Tibial nerve (tissue), 4 donors: ENCODE data around the gene AGRP. TPM values are rescaled to one million over a fixed set of nuclear protein-coding genes. Genes with fewer than 3 reads are reported as not detected.

Experiments used
- DNase-seq, 2 donors: peaks; one replicate each; pipeline ENCODE4 v3.0.0-alpha.2; 2019; ENCODE audit warnings: low spot score in 2 of 2
- H3K27ac ChIP-seq, 4 donors: fragments of 200-600 bp; sonication (generic) in 3 of 4; one replicate each; pipeline ENCODE4 v1.5.1; 2017 to 2019; ENCODE audit warnings: mild to moderate bottlenecking in 1 of 4
- H3K27me3 ChIP-seq, 2 donors: fragments of 200-600 bp; sonication (generic) in 1 of 2; one replicate each; pipeline versions ENCODE4 v1.5.1 to v1.6.0; 2017 to 2019
- H3K36me3 ChIP-seq, 3 donors: fragments of 200-600 bp; sonication (generic); one replicate each; pipeline ENCODE4 v1.5.1; 2018 to 2019
- H3K4me1 ChIP-seq, 4 donors: fragments of 200-600 bp; sonication (generic) in 3 of 4; one replicate each; pipeline ENCODE4 v1.5.1; 2017 to 2019
- H3K4me3 ChIP-seq, 4 donors: fragments of 200-600 bp; sonication (generic) in 3 of 4; one replicate each; pipeline ENCODE4 v1.5.1; 2017 to 2019; ENCODE audit warnings: mild to moderate bottlenecking in 1 of 4, moderate library complexity in 1 of 4
- H3K9me3 ChIP-seq, 4 donors: fragments of 200-600 bp; sonication (generic) in 3 of 4; one replicate each; pipeline ENCODE4 v1.5.1; 2017 to 2019
- CTCF ChIP-seq, 5 experiments: fragments of 200-600 bp in 3 of 5; fragments of 450-650 bp in 2 of 5; sonication (generic) in 3 of 5; IDR thresholded peaks; one replicate each; pipeline ENCODE4 v1.5.1; 2016 to 2019; ENCODE audit warnings: antibody characterized with exemption in 5 of 5, mild to moderate bottlenecking in 3 of 5, moderate library complexity in 2 of 5
- EP300 ChIP-seq, 2 donors: sonication (generic); formaldehyde crosslinking; IDR thresholded peaks; one replicate each; pipeline ENCODE4 v1.6.1; 2017; ENCODE audit warnings: antibody characterized with exemption in 2 of 2, mild to moderate bottlenecking in 1 of 2
- POLR2A ChIP-seq, 2 donors: fragments of 450-650 bp; IDR thresholded peaks; one replicate each; pipeline ENCODE4 v1.6.1; 2017; ENCODE audit warnings: antibody characterized with exemption in 2 of 2, mild to moderate bottlenecking in 2 of 2, moderate library complexity in 2 of 2
- WGBS, 2 donors: methylation state at CpG; one replicate each; pipeline ENCODE4 v1.1.5; 2018; 5-methylcytosine and 5-hydroxymethylcytosine counted together
- total RNA-seq, 4 donors: library from RNA; depleted of rRNA; stranded (reverse); fragments of >200 nt; gene quantifications; one replicate each; pipeline ENCODE4 v1.1.0, GENCODE V29; 2016

Gene AGRP
- total RNA-seq, 4 donors from 2014 or later, result not detected

- Histone ChIP-seq H3K4me3 (no peak overlapping the region), H3K36me3 (peaks cover 0 to 19% (median 0%) of the 10 kb centered on the region in 3 donors), H3K27me3 (no peaks in the 10 kb centered on the region), H3K9me3 (no peaks in the 10 kb centered on the region), H3K27ac (no peak overlapping the region), H3K4me1 (peaks cover 0 to 28% (median 15%) of the 10 kb centered on the region in 4 donors)
- WGBS, 2 donors, result 62 to 64% methylated on average over 3 of the region's 3 CpGs
- no peak for TF ChIP-seq POLR2A (IDR thresholded peaks at IDR 0.05)
- no peak for TF ChIP-seq CTCF (IDR thresholded peaks at IDR 0.05)
- no peak for TF ChIP-seq EP300 (IDR thresholded peaks at IDR 0.05)
- no peak for DNase-seq
Observed at GRCh38 chr16:67486805-67487204, 3.5 kb upstream of the AGRP start.

GRCh38 chr16:67483731-67484525, 581 bp upstream of the AGRP start:
- Histone ChIP-seq H3K4me1 (peaks cover 0 to 42% (median 22%) of the 10 kb centered on the region in 4 donors), H3K4me3 (no peak overlapping the region), H3K27ac (peak overlapping the region in 1 of 4 donors; percentile 91), H3K27me3 (no peaks in the 10 kb centered on the region), H3K36me3 (peaks cover 0 to 19% (median 0%) of the 10 kb centered on the region in 3 donors), H3K9me3 (no peaks in the 10 kb centered on the region)
- TF ChIP-seq POLR2A (IDR thresholded peaks at IDR 0.05), result no peak
- WGBS, 2 donors, result 82 to 83% methylated on average over 12 of the region's 12 CpGs
- DNase-seq, result no peak

GRCh38 chr16:67482233-67482924, 968 bp downstream of the AGRP start:
- H3K4me1 ChIP-seq, result peaks cover 0 to 50% (median 23%) of the 10 kb centered on the region in 4 donors
- H3K27ac ChIP-seq, result peak overlapping the region in 3 of 4 donors; percentile 88 to 94 (median 91)
- H3K27me3 ChIP-seq, result no peaks in the 10 kb centered on the region
- H3K9me3 ChIP-seq, result no peaks in the 10 kb centered on the region
- 70 to 78% methylated on average over 23 to 25 of the region's 25 CpGs for WGBS, 2 donors
- TF ChIP-seq EP300 (IDR thresholded peaks at IDR 0.05) (no peak), POLR2A (IDR thresholded peaks at IDR 0.05) (no peak)
- H3K36me3 ChIP-seq, result peaks cover 0 to 19% (median 0%) of the 10 kb centered on the region in 3 donors
- no peak for DNase-seq
- peak overlapping the region in 3 of 4 donors; percentile 87 to 97 (median 91) for H3K4me3 ChIP-seq

- peak overlapping the region; percentile 49 to 94 (median 90) for H3K27ac ChIP-seq
- peaks cover 0 to 48% (median 23%) of the 10 kb centered on the region in 4 donors for H3K4me1 ChIP-seq
- H3K27me3 ChIP-seq, result no peaks in the 10 kb centered on the region
- DNase-seq, result peak in 1 of 2 donors; percentile 33
- 9 to 16% methylated on average over 17 of the region's 17 CpGs for WGBS, 2 donors
- TF ChIP-seq EP300 (IDR thresholded peaks at IDR 0.05) (no peak), CTCF (IDR thresholded peaks at IDR 0.05) (no peak), POLR2A (IDR thresholded peaks at IDR 0.05) (no peak)
- peak overlapping the region; percentile 87 to 97 (median 90) for H3K4me3 ChIP-seq
- no peaks in the 10 kb centered on the region for H3K9me3 ChIP-seq
- peaks cover 0 to 19% (median 0%) of the 10 kb centered on the region in 3 donors for H3K36me3 ChIP-seq
Observed at GRCh38 chr16:67481561-67482232, 1.6 kb downstream of the AGRP start.

- Histone ChIP-seq H3K9me3 (no peaks in the 10 kb centered on the region), H3K36me3 (peaks cover 0 to 16% (median 0%) of the 10 kb centered on the region in 3 donors), H3K4me3 (peak within 1 kb of the TSS; percentile 87 to 97 (median 90)), H3K4me1 (peaks cover 0 to 52% (median 23%) of the 10 kb centered on the region in 4 donors), H3K27me3 (no peaks in the 10 kb centered on the region), H3K27ac (peak within 1 kb of the TSS; percentile 82 to 94 (median 90))
- TF ChIP-seq CTCF (IDR thresholded peaks at IDR 0.05) (peak; percentile 86 to 98 (median 96)), POLR2A (IDR thresholded peaks at IDR 0.05) (peak; percentile 55 to 84), EP300 (IDR thresholded peaks at IDR 0.05) (peak; percentile 94 to 99)
- peak; percentile 97 to 98 for DNase-seq
- 0 to 1% methylated on average over 45 to 47 of the region's 57 CpGs for WGBS, 2 donors
Observed at GRCh38 chr16:67480833-67481560, 2.4 kb downstream of the AGRP start, which contains the start of gene ATP6V0D1. Gene ATP6V0D1, minus strand, starts transcription at chr16:67481157. Its CDS starts 71 bp downstream, at chr16:67481086.
